Effector memory CD8-positive, alpha-beta T cell (primary cell): ENCODE measurements around the gene ZNF423.

Source experiments
- ATAC-seq: fragments of 150-1000 bp; cut with Tn5 transposase; replicated peaks from 2 replicates; pipeline ENCODE4 v1.10.0; 2021; ENCODE audit warnings: mild to moderate bottlenecking, moderate library complexity
- DNase-seq, 3 experiments: peaks; one replicate each; pipeline ENCODE4 v3.0.0; 2021
- H3K27ac Mint-ChIP-seq, 2 donors: one replicate each; pipeline ENCODE4 v1.8.0; 2022; ENCODE audit warnings: mild to moderate bottlenecking in 2 of 2, mixed read lengths in 2 of 2, moderate library complexity in 2 of 2
- H3K27me3 Mint-ChIP-seq, 2 donors: one replicate each; pipeline ENCODE4 v1.8.0; 2022; ENCODE audit warnings: mixed read lengths in 2 of 2
- H3K36me3 Mint-ChIP-seq: one replicate; pipeline ENCODE4 v1.8.0; 2022; ENCODE audit warnings: mild to moderate bottlenecking, moderate library complexity, mixed read lengths; ENCODE audit not compliant: insufficient read depth
- H3K4me1 Mint-ChIP-seq, 2 donors: one replicate each; pipeline ENCODE4 v1.8.0; 2022; ENCODE audit warnings: low read depth in 2 of 2, mixed read lengths in 2 of 2
- H3K4me3 Mint-ChIP-seq, 2 donors: one replicate each; pipeline ENCODE4 v1.8.0; 2022; ENCODE audit warnings: mild to moderate bottlenecking in 2 of 2, mixed read lengths in 2 of 2, moderate library complexity in 2 of 2
- H3K9me3 Mint-ChIP-seq, 2 donors: one replicate each; pipeline ENCODE4 v1.8.0; 2022; ENCODE audit warnings: mixed read lengths in 2 of 2

Gene ZNF423

GRCh38 chr16:49455181-49455990, 400.5 kb downstream of the ZNF423 start:
- DNase-seq: no peak
- H3K4me3 Mint-ChIP-seq: no peak overlapping the region
- peaks cover 0 to 5% of the 10 kb centered on the region in 2 donors for H3K4me1 Mint-ChIP-seq
- no peak overlapping the region for H3K27ac Mint-ChIP-seq
- no peaks in the 10 kb centered on the region for H3K9me3 Mint-ChIP-seq
- no peak for ATAC-seq
- no peaks in the 10 kb centered on the region for H3K36me3 Mint-ChIP-seq
- peaks cover 21 to 37% of the 10 kb centered on the region in 2 donors for H3K27me3 Mint-ChIP-seq

DNA sequence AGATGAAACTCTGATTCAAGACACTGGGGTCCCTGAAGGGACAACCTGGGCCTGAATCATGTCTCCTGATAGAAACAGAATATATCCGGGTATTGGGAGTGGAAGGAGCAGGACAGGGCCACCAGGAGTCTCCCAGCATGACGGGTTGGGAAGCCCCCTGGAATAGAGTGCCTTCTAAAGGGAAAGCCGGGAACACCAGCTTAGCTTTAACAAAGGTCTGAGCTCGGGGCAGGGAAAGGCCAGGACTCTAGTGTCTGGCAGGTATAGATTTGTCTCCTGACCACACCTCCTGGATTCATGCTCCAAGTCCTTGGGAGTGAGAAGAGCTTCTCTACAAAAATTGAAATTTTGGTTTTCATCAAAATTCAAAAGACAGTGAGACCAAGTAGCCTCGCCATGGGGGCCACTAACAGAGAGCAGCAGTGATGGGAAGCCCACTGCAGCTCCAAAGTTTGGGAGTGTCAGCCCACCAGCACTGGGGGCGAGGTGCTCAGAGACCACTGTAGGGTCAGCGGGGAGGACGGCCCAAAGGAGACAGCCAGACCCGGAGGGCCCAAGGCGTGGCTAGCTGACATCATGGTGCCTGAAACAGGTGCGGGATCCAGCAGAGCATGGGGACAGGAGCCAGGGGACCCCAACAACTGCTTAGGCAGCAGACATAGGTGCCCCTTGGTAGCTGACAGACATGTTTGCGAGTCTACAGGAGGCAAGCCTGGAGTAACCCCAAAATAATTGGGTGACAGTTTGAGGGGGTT, 401.3 kb downstream of the ZNF423 start:
- no peak overlapping the region for H3K27ac Mint-ChIP-seq
- DNase-seq (no peak), ATAC-seq (no peak)
- no peaks in the 10 kb centered on the region for H3K9me3 Mint-ChIP-seq
- no peaks in the 10 kb centered on the region for H3K36me3 Mint-ChIP-seq
- H3K4me3 Mint-ChIP-seq: no peak overlapping the region
- peaks cover 21 to 37% of the 10 kb centered on the region in 2 donors for H3K27me3 Mint-ChIP-seq
- H3K4me1 Mint-ChIP-seq: peaks cover 0 to 5% of the 10 kb centered on the region in 2 donors

GRCh38 chr16:49453983-49454382, 401.9 kb downstream of the ZNF423 start:
- no peaks in the 10 kb centered on the region for H3K9me3 Mint-ChIP-seq
- H3K4me1 Mint-ChIP-seq: peaks cover 0 to 5% of the 10 kb centered on the region in 2 donors

DNA sequence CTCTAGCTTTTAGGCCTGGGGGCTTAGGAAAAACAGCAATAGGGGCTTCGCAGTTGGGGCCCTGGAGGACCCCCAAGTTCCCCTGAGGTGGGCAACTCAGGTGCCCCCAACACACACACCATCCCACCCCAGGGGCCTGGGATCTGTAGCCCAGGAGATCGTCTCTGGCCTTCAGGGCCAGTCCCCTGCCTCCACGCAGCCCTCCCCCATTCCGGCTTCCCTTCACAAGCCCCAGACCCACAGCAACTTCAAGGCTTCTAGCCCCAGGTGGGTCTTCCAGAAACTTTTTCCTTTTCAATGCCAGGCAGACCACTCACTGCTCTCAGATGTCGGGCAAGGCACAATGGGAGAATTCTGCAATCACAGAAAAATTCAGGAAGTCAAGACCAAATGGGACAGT, 402.9 kb downstream of the ZNF423 start:
- H3K4me3 Mint-ChIP-seq: no peak overlapping the region
- ATAC-seq (no peak), DNase-seq (no peak)
- no peaks in the 10 kb centered on the region for H3K4me1 Mint-ChIP-seq
- no peaks in the 10 kb centered on the region for H3K36me3 Mint-ChIP-seq
- H3K9me3 Mint-ChIP-seq: no peaks in the 10 kb centered on the region
- no peak overlapping the region for H3K27ac Mint-ChIP-seq
- peaks cover 21 to 37% of the 10 kb centered on the region in 2 donors for H3K27me3 Mint-ChIP-seq

More at GRCh38 chr16:49453983-49454382, 401.9 kb downstream of the ZNF423 start:
- Mint-ChIP-seq H3K4me3 (no peak overlapping the region), H3K36me3 (no peaks in the 10 kb centered on the region), H3K27me3 (peaks cover 21 to 37% of the 10 kb centered on the region in 2 donors), H3K27ac (no peak overlapping the region)
- ATAC-seq (no peak), DNase-seq (no peak)

DNA sequence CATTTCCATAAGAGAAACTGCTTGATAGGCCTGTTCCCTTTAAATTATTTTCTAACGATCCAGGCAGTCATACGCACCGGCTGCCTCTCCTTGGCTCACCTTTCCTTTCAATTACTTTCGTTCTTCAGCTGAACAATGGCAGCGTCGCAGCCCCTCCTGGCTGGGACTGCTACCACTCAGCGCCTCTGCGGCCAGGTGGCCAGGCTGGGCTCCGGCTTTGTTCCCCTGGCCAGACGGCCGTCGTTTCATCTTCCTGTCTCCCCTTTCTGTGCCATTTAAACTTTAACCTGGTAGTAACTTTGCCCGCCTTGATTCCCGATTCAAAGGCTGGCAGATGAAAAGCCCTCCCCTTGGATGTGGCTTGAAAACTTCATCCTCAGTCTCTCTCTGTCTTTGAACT, 403.3 kb downstream of the ZNF423 start:
- Mint-ChIP-seq H3K9me3 (no peaks in the 10 kb centered on the region), H3K27ac (no peak overlapping the region), H3K36me3 (no peaks in the 10 kb centered on the region), H3K27me3 (peaks cover 21 to 37% of the 10 kb centered on the region in 2 donors), H3K4me1 (no peaks in the 10 kb centered on the region), H3K4me3 (no peak overlapping the region)
- ATAC-seq: no peak
- no peak for DNase-seq

- no peaks in the 10 kb centered on the region for H3K9me3 Mint-ChIP-seq
- H3K4me3 Mint-ChIP-seq: no peak overlapping the region
- H3K36me3 Mint-ChIP-seq: no peaks in the 10 kb centered on the region
- no peaks in the 10 kb centered on the region for H3K4me1 Mint-ChIP-seq
- no peak for ATAC-seq
- no peak for DNase-seq
- no peak overlapping the region for H3K27ac Mint-ChIP-seq
- H3K27me3 Mint-ChIP-seq: peaks cover 21 to 37% of the 10 kb centered on the region in 2 donors
Measured at GRCh38 chr16:49452108-49452507, 403.8 kb downstream of the ZNF423 start.

- Mint-ChIP-seq H3K9me3 (no peaks in the 10 kb centered on the region), H3K4me3 (no peak overlapping the region), H3K27ac (no peak overlapping the region), H3K36me3 (no peaks in the 10 kb centered on the region), H3K4me1 (peaks cover 10 to 14% of the 10 kb centered on the region in 2 donors), H3K27me3 (peaks cover 0 to 11% of the 10 kb centered on the region in 2 donors)
- no peak for DNase-seq
- ATAC-seq: no peak
Measured at GRCh38 chr16:49446805-49447204, 409.1 kb downstream of the ZNF423 start.

DNA sequence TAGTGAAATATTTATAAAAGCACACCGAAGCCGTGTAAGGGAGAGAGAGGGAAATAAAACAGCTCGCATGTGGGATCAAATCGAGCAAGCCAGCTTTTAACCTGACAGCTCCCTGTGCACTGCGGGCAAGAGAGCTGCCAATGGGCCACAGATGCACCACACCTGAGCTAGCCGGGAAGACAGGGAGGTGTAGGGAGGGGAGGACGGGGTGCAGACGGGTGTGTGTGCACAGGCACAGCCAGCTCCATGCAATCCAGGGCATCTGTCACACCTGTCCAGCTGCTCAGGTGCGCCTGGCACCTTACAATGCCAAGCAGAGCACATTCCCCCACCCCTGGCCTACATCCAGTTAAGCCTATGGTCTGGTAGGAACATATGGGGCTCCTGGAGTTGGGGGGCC, 412.3 kb downstream of the ZNF423 start:
- ATAC-seq: no peak
- H3K9me3 Mint-ChIP-seq: no peaks in the 10 kb centered on the region
- H3K36me3 Mint-ChIP-seq: no peaks in the 10 kb centered on the region
- no peak for DNase-seq
- H3K27ac Mint-ChIP-seq: peak overlapping the region in 1 of 2 donors; percentile 85
- H3K27me3 Mint-ChIP-seq: no peaks in the 10 kb centered on the region
- no peak overlapping the region for H3K4me3 Mint-ChIP-seq
- peaks cover 17 to 20% of the 10 kb centered on the region in 2 donors for H3K4me1 Mint-ChIP-seq

GRCh38 chr16:49442805-49443204, 413.1 kb downstream of the ZNF423 start:
- DNase-seq (no peak), ATAC-seq (no peak)
- peak overlapping the region in 1 of 2 donors; percentile 64 for H3K4me3 Mint-ChIP-seq
- peaks cover 5% of the 10 kb centered on the region for H3K36me3 Mint-ChIP-seq
- peak overlapping the region; percentile 85 to 88 for H3K27ac Mint-ChIP-seq
- H3K4me1 Mint-ChIP-seq: peaks cover 17 to 20% of the 10 kb centered on the region in 2 donors
- no peaks in the 10 kb centered on the region for H3K27me3 Mint-ChIP-seq
- H3K9me3 Mint-ChIP-seq: no peaks in the 10 kb centered on the region

DNA sequence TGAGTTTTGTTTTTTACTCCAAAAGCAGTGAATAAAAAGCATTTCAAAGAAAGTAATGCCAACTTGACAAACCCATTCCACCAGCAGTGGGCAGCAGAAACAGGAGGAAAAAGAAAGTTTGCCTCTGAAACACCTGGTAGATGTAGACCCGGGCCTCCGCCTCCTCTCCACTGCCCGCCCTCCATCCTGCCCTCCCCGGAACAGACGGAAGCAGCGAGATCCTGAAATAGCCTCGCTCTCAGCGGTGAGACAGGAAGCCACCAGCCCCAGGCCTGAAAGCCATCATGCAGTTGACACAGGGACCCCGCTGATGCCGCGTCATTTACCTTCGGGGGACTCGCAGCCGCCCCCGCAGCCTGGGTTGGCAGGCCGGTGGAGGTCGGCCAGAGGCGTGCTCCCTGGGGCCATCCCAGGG, 414.5 kb downstream of the ZNF423 start:
- DNase-seq: peak; percentile 45 to 57 (median 50)
- H3K9me3 Mint-ChIP-seq: no peaks in the 10 kb centered on the region
- peaks cover 5% of the 10 kb centered on the region for H3K36me3 Mint-ChIP-seq
- peak; percentile 97 for ATAC-seq
- peak overlapping the region; percentile 85 to 88 for H3K27ac Mint-ChIP-seq
- H3K4me1 Mint-ChIP-seq: peaks cover 17 to 20% of the 10 kb centered on the region in 2 donors
- peaks cover 6 to 7% of the 10 kb centered on the region in 2 donors for H3K27me3 Mint-ChIP-seq
- peak overlapping the region; percentile 61 to 65 for H3K4me3 Mint-ChIP-seq

GRCh38 chr16:49440156-49441065, 415.5 kb downstream of the ZNF423 start:
- Mint-ChIP-seq H3K27me3 (peaks cover 9 to 17% of the 10 kb centered on the region in 2 donors), H3K4me3 (no peak overlapping the region), H3K27ac (peak overlapping the region in 1 of 2 donors; percentile 88), H3K4me1 (peaks cover 17 to 20% of the 10 kb centered on the region in 2 donors), H3K9me3 (no peaks in the 10 kb centered on the region), H3K36me3 (peaks cover 5% of the 10 kb centered on the region)
- ATAC-seq: no peak
- no peak for DNase-seq

GRCh38 chr16:49439676-49440075, 416.2 kb downstream of the ZNF423 start:
- H3K27me3 Mint-ChIP-seq: peaks cover 9 to 24% of the 10 kb centered on the region in 2 donors
- DNase-seq (no peak), ATAC-seq (no peak)
- peaks cover 5% of the 10 kb centered on the region for H3K36me3 Mint-ChIP-seq
- no peaks in the 10 kb centered on the region for H3K9me3 Mint-ChIP-seq
- H3K27ac Mint-ChIP-seq: no peak overlapping the region
- H3K4me1 Mint-ChIP-seq: peaks cover 17 to 20% of the 10 kb centered on the region in 2 donors
- no peak overlapping the region for H3K4me3 Mint-ChIP-seq

DNA sequence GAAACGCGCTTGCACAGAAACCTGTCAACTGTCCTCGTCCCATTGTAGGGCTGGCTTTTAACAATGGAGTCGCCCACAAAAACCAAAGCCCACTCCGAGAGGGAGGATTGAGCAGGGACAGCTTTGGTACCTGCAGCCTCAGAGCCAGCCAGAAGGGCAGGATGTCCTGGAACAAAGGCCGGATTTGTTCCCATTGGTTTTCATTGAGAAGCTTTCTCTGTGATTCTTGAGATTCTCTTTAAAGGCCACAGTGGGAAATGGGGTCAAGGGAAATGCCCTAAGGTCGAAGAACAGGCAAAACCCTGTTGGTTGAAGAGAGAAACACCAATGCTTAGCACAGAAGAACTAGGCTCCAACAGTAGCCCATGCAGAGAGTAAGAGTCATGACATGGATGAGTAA, 416.9 kb downstream of the ZNF423 start:
- Mint-ChIP-seq H3K27ac (no peak overlapping the region), H3K27me3 (peaks cover 9 to 29% of the 10 kb centered on the region in 2 donors), H3K9me3 (no peaks in the 10 kb centered on the region), H3K36me3 (peaks cover 5% of the 10 kb centered on the region), H3K4me1 (peaks cover 17 to 20% of the 10 kb centered on the region in 2 donors), H3K4me3 (no peak overlapping the region)
- DNase-seq (no peak), ATAC-seq (no peak)
